Neuronal stem cell (in vitro differentiated cells): Measurements from ENCODE around the gene CARD11.
"Not testable (repeated sequence)": the region's sequence is repeated elsewhere in the genome, so short reads cannot be mapped to it uniquely, and the experiment has no call there.

Experiments used
- DNase-seq: peaks from one replicate; pipeline ENCODE4 v3.0.0-alpha.2; 2013; ENCODE audit warnings: low spot score
- H2AFZ ChIP-seq: one replicate; pipeline ENCODE4 v1.6.1; 2013; ENCODE audit warnings: mild to moderate bottlenecking, low read length, inconsistent platforms
- H2AK5ac ChIP-seq: 2 replicates; pipeline ENCODE4 v1.6.1; 2013; ENCODE audit warnings: low read depth, mild to moderate bottlenecking, inconsistent platforms, low read length, moderate library complexity, mixed read lengths
- H2BK120ac ChIP-seq: 2 replicates; pipeline ENCODE4 v1.6.1; 2013; ENCODE audit warnings: low read depth, mild to moderate bottlenecking, inconsistent platforms, low read length, moderate library complexity, mixed read lengths
- H2BK12ac ChIP-seq: one replicate; pipeline ENCODE4 v1.6.1; 2013; ENCODE audit warnings: low read length, inconsistent platforms
- H2BK15ac ChIP-seq: 2 replicates; pipeline ENCODE4 v1.6.1; 2013; ENCODE audit warnings: mild to moderate bottlenecking, low read length, inconsistent platforms, mixed read lengths
- H2BK5ac ChIP-seq: one replicate; pipeline ENCODE4 v1.6.1; 2013; ENCODE audit warnings: inconsistent platforms, mild to moderate bottlenecking, low read length, moderate library complexity
- H3K14ac ChIP-seq: one replicate; pipeline ENCODE4 v1.6.1; 2013; ENCODE audit warnings: low read length, inconsistent platforms
- H3K18ac ChIP-seq: 2 replicates; pipeline ENCODE4 v1.6.1; 2013; ENCODE audit warnings: low read length, inconsistent platforms
- H3K23ac ChIP-seq: 2 replicates; pipeline ENCODE4 v1.6.1; 2013; ENCODE audit warnings: low read depth, mild to moderate bottlenecking, mixed read lengths, low read length, inconsistent platforms; ENCODE audit not compliant: poor library complexity
- H3K27ac ChIP-seq: replicated peaks from 3 replicates; pipeline ENCODE4 v1.5.1; 2013; ENCODE audit warnings: low read length, inconsistent platforms
- H3K27me3 ChIP-seq, 3 experiments: 2 replicates each; pipeline ENCODE4 v1.6.1; 2013; ENCODE audit warnings: low read length in 3 of 3, mild to moderate bottlenecking in 2 of 3, inconsistent platforms in 1 of 3, low read depth in 1 of 3, mixed read lengths in 1 of 3, moderate library complexity in 1 of 3; ENCODE audit not compliant: control insufficient read depth in 3 of 3, insufficient read depth in 3 of 3
- H3K36me3 ChIP-seq, 2 donors: replicated peaks in 1 of 2; 2 replicates each; pipeline ENCODE4 v1.6.1; 2013; ENCODE audit warnings: low read length in 2 of 2; ENCODE audit not compliant: control insufficient read depth in 2 of 2, insufficient read depth in 2 of 2
- H3K4ac ChIP-seq: 2 replicates; pipeline ENCODE4 v1.6.1; 2013; ENCODE audit warnings: inconsistent platforms, mild to moderate bottlenecking, low read length, moderate library complexity
- H3K4me1 ChIP-seq, 2 donors: 1 replicate in 1 of 2; 2 replicates in 1 of 2; pipeline ENCODE4 v1.6.1; 2013; ENCODE audit warnings: low read length in 2 of 2, low read depth in 1 of 2; ENCODE audit not compliant: control insufficient read depth in 2 of 2, insufficient read depth in 1 of 2
- H3K4me2 ChIP-seq: one replicate; pipeline ENCODE4 v1.6.1; 2013; ENCODE audit warnings: mild to moderate bottlenecking, low read length, inconsistent platforms; ENCODE audit not compliant: insufficient read depth, poor library complexity, severe bottlenecking
- H3K4me3 ChIP-seq, 2 donors: 2 replicates each; pipeline ENCODE4 v1.5.1; 2013; ENCODE audit warnings: low read length in 2 of 2, mild to moderate bottlenecking in 2 of 2, inconsistent platforms in 1 of 2, moderate library complexity in 1 of 2
- H3K79me1 ChIP-seq: one replicate; pipeline ENCODE4 v1.6.1; 2013; ENCODE audit warnings: low read depth, mild to moderate bottlenecking, inconsistent platforms, low read length, moderate library complexity
- H3K9ac ChIP-seq: one replicate; pipeline ENCODE4 v1.6.1; 2013; ENCODE audit warnings: mild to moderate bottlenecking, low read depth, low read length, inconsistent platforms; ENCODE audit not compliant: poor library complexity
- H3K9me3 ChIP-seq, 2 donors: replicated peaks in 1 of 2; 2 replicates each; pipeline versions ENCODE3 to v1.6.1; 2013; ENCODE audit warnings: low read length in 2 of 2, mild to moderate bottlenecking in 2 of 2, inconsistent platforms in 1 of 2, low read depth in 1 of 2, mixed read lengths in 1 of 2, moderate library complexity in 1 of 2; ENCODE audit not compliant: control insufficient read depth in 2 of 2, insufficient read depth in 1 of 2
- H4K8ac ChIP-seq: one replicate; pipeline ENCODE4 v1.6.1; 2013; ENCODE audit warnings: low read depth, mild to moderate bottlenecking, inconsistent platforms, low read length, moderate library complexity
- H4K91ac ChIP-seq: one replicate; pipeline ENCODE4 v1.6.1; 2013; ENCODE audit warnings: low read length, low read depth, mild to moderate bottlenecking, inconsistent platforms; ENCODE audit not compliant: poor library complexity
- WGBS, 2 donors: extraction: QIAGEN DNeasy Blood & Tissue Kit; methylation state at CpG; one replicate each; pipeline ENCODE4 v1.1.7; 2013; ENCODE audit warnings: missing lambda C conversion rate in 2 of 2, mixed read lengths in 1 of 2; ENCODE audit not compliant: insufficient read length in 2 of 2, insufficient replicate concordance in 1 of 2; ENCODE audit errors: extremely low coverage in 2 of 2; 5-methylcytosine and 5-hydroxymethylcytosine counted together

CARD11 gene

GRCh38 chr7:2959828-2960599 is 83.7 kb downstream of the CARD11 start:
- H2BK120ac ChIP-seq, result no peak overlapping the region
- no peak overlapping the region for H3K14ac ChIP-seq
- no peaks in the 10 kb centered on the region for H3K27me3 ChIP-seq
- H3K18ac ChIP-seq, result no peak overlapping the region
- no peak overlapping the region for H2BK15ac ChIP-seq
- no CpG with 5 or more reads among the region's 14 CpGs for WGBS, 2 donors
- no peak overlapping the region for H2BK12ac ChIP-seq
- H3K4me2 ChIP-seq, result no peak overlapping the region
- no peak overlapping the region for H4K8ac ChIP-seq
- H2AFZ ChIP-seq, result no peak overlapping the region
- no peaks in the 10 kb centered on the region for H3K79me1 ChIP-seq
- H4K91ac ChIP-seq, result no peak overlapping the region
- no peak overlapping the region for H3K9ac ChIP-seq
- no peak overlapping the region for H3K4me3 ChIP-seq
- no peak overlapping the region for H3K27ac ChIP-seq
- H3K9me3 ChIP-seq, result no peaks in the 10 kb centered on the region
- H3K4ac ChIP-seq, result no peak overlapping the region
- H3K23ac ChIP-seq, result no peak overlapping the region
- no peaks in the 10 kb centered on the region for H3K36me3 ChIP-seq
- H2BK5ac ChIP-seq, result no peak overlapping the region
- no peak overlapping the region for H2AK5ac ChIP-seq
- H3K4me1 ChIP-seq, result no peaks in the 10 kb centered on the region
- no peak for DNase-seq

GRCh38 chr7:2959103-2959680 is 84.5 kb downstream of the CARD11 start:
- DNase-seq, result no peak
- no peaks in the 10 kb centered on the region for H3K36me3 ChIP-seq
- no peaks in the 10 kb centered on the region for H3K27me3 ChIP-seq
- H3K23ac ChIP-seq, result no peak overlapping the region
- H3K18ac ChIP-seq, result no peak overlapping the region
- no CpG with 5 or more reads among the region's 15 CpGs for WGBS, 2 donors
- H2BK15ac ChIP-seq, result no peak overlapping the region
- no peak overlapping the region for H3K4me2 ChIP-seq
- no peak overlapping the region for H2BK120ac ChIP-seq
- H3K4me1 ChIP-seq, result no peaks in the 10 kb centered on the region
- no peak overlapping the region for H2AFZ ChIP-seq
- H4K91ac ChIP-seq, result no peak overlapping the region
- no peak overlapping the region for H3K27ac ChIP-seq
- no peak overlapping the region for H3K4me3 ChIP-seq
- H3K9ac ChIP-seq, result no peak overlapping the region
- H4K8ac ChIP-seq, result no peak overlapping the region
- no peak overlapping the region for H2AK5ac ChIP-seq
- no peak overlapping the region for H2BK5ac ChIP-seq
- no peak overlapping the region for H2BK12ac ChIP-seq
- no peak overlapping the region for H3K14ac ChIP-seq
- no peaks in the 10 kb centered on the region for H3K79me1 ChIP-seq
- H3K9me3 ChIP-seq, result no peaks in the 10 kb centered on the region
- H3K4ac ChIP-seq, result no peak overlapping the region

GRCh38 chr7:2958416-2959102 is 85.1 kb downstream of the CARD11 start:
- Histone ChIP-seq H3K79me1 (no peaks in the 10 kb centered on the region), H2AK5ac (no peak overlapping the region)

GRCh38 chr7:2957369-2957727 is 86.3 kb downstream of the CARD11 start:
- H3K23ac ChIP-seq, H3K27ac ChIP-seq, H3K14ac ChIP-seq, H3K18ac ChIP-seq, H3K4me2 ChIP-seq, H2BK120ac ChIP-seq, H3K9me3 ChIP-seq, H4K8ac ChIP-seq, H3K36me3 ChIP-seq, H3K9ac ChIP-seq, H3K79me1 ChIP-seq, H2AFZ ChIP-seq, H3K4ac ChIP-seq, H2BK12ac ChIP-seq, H3K4me3 ChIP-seq, H2AK5ac ChIP-seq, H3K4me1 ChIP-seq, H2BK15ac ChIP-seq, H3K27me3 ChIP-seq, H4K91ac ChIP-seq, H2BK5ac ChIP-seq, DNase-seq: not testable (repeated sequence)
- no CpG with 5 or more reads among the region's 5 CpGs for WGBS, 2 donors

More at GRCh38 chr7:2958416-2959102, 85.1 kb downstream of the CARD11 start:
- WGBS, 2 donors, result no CpG with 5 or more reads among the region's 15 CpGs
- H3K18ac ChIP-seq, result peak overlapping the region; percentile 57
- no peaks in the 10 kb centered on the region for H3K27me3 ChIP-seq
- DNase-seq, result no peak
- H3K23ac ChIP-seq, result no peak overlapping the region
- H3K4me1 ChIP-seq, result no peaks in the 10 kb centered on the region
- no peak overlapping the region for H3K9ac ChIP-seq
- no peak overlapping the region for H3K4ac ChIP-seq
- H2BK5ac ChIP-seq, result no peak overlapping the region
- H3K27ac ChIP-seq, result no peak overlapping the region
- H3K36me3 ChIP-seq, result no peaks in the 10 kb centered on the region
- H2BK12ac ChIP-seq, result no peak overlapping the region
- no peak overlapping the region for H4K91ac ChIP-seq
- H2BK120ac ChIP-seq, result no peak overlapping the region
- no peak overlapping the region for H2BK15ac ChIP-seq
- H4K8ac ChIP-seq, result no peak overlapping the region
- H3K4me3 ChIP-seq, result no peak overlapping the region
- H2AFZ ChIP-seq, result no peak overlapping the region
- no peak overlapping the region for H3K4me2 ChIP-seq
- H3K9me3 ChIP-seq, result no peaks in the 10 kb centered on the region
- no peak overlapping the region for H3K14ac ChIP-seq
